Measurements from ENCODE around the gene SCGB1C1.
"Not testable (repeated sequence)": the region's sequence is repeated elsewhere in the genome, so short reads cannot be mapped to it uniquely, and the experiment has no call there.

The SCGB1C1 gene

DNA sequence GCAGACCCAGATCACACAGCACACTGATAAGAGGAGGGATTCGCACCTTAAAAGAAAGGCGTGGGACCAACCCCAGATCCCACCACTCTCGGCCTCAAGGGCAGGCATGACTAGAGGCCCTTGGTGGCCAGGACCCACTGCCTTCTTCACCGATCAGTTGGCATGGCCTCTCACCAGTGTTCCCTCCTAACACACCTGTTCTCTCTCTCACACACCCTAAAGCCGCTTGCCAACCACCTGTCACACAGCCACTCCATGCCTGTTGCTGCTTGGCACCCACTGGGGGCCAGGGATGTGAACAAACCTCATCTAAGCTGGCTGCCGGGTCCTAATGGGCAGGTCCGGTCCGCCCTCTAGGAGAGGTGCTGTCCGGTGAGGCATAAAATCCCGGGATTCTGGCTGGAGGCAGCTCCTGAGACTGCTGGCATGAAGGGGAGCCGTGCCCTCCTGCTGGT lies at the start of gene SCGB1C1:
Gene SCGB1C1, plus strand, starts transcription at position 405 of the 455 bp plus-strand sequence. Its CDS starts 22 bp downstream, at position 427.
- not testable (repeated sequence) for DNase-seq

DNA sequence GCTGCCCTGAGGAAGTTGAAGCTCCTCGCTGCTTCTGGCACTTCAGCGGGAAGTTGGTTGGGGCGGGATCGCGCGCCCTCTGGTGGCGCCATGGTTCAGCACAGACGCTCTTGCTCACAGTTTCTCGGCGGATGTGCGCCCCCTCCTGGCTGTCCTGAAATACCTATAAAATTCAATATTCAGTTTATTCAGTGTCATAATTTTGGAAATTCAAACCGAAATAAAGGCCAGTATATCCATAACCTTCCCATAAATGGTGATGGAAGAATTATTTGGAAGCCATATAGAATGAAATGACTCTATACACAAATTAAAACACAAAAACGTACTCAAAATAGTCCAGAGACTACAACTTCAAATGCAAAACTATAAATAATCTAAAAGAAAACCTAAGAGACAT lies 12.6 kb upstream of the SCGB1C1 start:
- not testable (repeated sequence) for DNase-seq

- not testable (repeated sequence) for DNase-seq
These were observed 3.6 kb upstream of the SCGB1C1 start for GRCh38 chr11:189200-189783.

GRCh38 chr11:189843-190311 lies 3.0 kb upstream of the SCGB1C1 start:
- DNase-seq = not testable (repeated sequence)

- DNase-seq = not testable (repeated sequence)
These were observed 2.3 kb upstream of the SCGB1C1 start for GRCh38 chr11:190546-190945.

- DNase-seq = not testable (repeated sequence)
These were observed 1.1 kb upstream of the SCGB1C1 start for GRCh38 chr11:191490-192478.

DNA sequence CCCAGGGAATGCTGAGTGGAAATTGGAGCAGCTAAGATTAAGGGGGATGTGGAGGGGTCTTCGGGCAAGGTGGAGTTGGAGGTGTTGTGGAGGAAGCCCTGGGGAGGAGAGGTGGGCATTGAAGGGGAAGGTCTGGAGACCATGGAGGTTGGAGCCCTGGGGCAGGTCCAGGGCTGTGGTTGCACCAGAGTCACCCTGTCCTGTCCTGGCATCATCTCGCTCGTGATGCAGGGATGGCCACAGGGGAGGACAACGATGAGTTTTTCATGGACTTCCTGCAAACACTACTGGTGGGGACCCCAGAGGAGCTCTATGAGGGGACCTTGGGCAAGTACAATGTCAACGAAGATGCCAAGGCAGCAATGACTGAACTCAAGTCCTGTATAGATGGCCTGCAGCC lies 603 bp downstream of the SCGB1C1 start:
- DNase-seq = not testable (repeated sequence)

- no peak for DNase-seq
These were observed 4.2 kb downstream of the SCGB1C1 start for GRCh38 chr11:196786-197731.

GRCh38 chr11:197741-198235 lies 4.9 kb downstream of the SCGB1C1 start:
- no peak for DNase-seq

- DNase-seq = no peak
These were observed 5.4 kb downstream of the SCGB1C1 start for GRCh38 chr11:198236-198806.

GRCh38 chr11:199004-199581 lies 6.2 kb downstream of the SCGB1C1 start:
- no peak for DNase-seq

- DNase-seq = no peak
These were observed 6.9 kb downstream of the SCGB1C1 start for GRCh38 chr11:199782-200181.

DNA sequence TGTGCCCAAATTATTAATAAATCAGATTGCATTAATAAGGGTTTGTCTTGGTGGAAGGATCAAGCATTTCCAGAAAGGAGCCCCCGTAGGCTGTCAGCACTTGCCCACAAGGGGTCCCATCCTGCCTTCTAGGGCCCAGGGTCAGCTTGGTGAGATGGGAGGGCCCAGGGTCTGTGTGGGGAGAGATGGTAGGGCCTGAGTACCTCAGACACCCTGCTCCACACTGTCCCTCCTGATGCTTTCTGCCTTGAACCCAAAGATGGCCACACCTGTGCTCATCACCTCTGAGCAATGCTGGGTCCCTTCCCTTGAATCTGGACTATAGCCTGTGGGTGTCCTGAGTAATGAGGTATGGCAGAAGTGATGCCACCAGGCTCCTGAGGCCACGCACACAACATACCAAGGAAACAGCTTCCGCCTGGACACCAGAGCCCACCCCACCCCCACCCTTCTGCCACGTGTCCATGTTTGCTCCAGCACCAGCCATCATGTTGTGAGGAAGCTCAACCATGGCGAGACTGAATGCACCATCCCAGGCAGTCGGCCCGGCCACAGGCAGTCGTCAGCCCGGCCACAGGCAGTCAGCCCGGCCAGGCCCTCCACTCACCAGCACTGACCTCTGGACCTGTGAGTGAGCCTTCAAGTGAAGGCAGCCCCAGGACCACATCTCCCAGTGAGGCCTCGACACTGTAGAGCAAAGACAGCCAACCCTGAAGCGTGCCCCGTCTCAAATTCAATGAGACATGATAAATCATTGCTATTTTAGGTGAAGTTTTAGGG lies 7.5 kb downstream of the SCGB1C1 start:
- DNase-seq = no peak

GRCh38 chr11:201966-202365 lies 9.1 kb downstream of the SCGB1C1 start:
- no peak for DNase-seq

GRCh38 chr11:202490-202889 lies 9.6 kb downstream of the SCGB1C1 start:
- DNase-seq = no peak

DNA sequence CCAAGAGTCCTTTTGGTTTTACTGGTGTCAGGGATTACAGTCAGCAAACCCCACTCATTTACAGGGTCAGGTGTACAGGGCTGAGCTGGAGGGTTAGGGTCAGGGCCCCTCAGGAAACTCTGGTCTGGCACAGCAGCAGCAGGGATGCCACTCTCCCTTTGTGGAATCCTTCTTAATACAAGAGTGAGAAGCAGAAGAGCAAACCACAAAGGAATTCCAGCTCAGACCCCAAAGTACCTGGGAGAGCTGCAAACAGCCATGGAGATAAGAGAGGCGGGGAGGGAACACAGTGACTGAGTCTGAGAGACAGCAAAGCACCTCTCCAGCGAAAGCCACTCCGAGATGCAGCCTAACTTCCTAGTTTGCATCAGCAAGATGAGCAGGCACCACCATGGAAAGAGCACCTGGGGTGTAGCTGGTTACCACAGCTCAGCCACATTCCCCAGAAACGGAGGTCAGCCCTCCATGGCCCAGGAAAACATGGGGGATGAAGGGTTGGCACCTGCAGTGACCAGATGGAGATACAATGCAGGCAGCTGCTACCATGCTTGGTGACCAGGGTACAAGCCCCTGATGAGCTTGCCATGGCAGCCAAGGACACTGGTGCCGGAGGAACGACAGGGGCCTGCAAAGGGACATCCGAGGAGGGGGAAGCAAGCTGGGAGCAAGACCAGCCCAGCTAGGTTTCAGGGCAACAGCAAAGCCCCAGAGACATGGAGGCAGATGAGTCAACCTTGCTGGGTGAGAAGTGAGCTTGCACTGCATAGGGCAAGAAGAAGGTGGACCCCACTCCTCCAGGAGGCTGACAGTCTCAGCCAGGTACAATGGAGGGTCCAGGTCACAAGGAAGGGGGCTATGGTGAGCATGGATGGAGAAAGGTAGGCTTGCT lies 10.4 kb downstream of the SCGB1C1 start:
- no peak for DNase-seq

DNA sequence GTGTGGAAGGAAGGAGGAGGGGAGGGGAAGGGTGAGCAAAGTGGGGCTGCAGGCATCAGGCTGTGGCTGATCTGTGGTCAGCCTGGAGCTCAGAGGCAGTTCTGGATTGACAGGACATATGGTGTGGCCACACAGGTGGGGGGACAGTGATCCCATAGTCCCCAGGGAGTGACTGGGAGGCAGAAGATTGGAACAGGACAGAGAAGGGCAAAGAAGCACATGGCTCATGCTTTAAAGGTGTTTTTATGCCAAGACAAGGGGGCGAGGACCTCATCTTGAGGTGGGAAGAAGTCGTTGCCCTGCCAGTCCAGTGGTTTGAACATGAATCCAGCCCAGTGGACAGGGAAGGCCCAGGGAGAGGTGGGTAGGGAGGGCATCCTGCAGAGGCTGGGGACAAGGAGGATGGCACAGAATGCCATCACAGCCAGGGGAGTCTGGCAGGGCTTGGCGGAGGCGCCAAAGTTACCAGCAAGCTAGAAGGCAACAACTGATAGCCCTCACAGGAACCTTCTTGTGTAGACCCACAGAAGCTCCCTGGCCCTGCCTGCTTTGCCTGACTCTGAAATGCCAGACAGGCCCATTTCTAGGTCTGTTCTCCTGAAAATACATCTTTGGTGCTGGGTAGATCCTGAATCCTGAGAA lies 11.2 kb downstream of the SCGB1C1 start:
- DNase-seq = no peak

DNA sequence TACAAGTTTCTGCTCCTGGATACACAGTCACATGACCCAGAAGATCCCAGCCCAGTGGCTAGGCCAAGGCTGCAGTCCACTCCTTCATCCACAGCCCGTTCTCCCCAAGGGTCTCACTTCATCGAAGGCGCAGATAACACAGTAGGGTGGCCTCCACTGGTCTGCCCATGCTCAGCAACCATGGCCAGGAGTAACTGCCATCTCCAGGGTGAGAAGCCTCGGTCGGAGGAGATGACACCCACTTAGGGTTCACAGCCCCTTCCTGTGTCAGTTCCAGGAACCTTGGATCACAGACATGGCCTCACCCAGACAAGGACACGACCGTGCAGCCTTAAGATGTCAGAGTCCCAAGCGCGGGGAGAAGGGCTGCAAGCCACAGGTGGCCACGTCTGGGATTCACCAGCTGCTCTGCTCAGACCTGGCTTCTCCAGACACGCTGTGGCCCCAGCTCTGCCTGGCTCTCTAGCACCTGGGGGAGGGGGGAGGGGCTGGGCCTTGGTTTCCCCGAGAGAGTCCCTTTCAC lies 11.8 kb downstream of the SCGB1C1 start:
- DNase-seq = no peak
